Islet precursor cell (in vitro differentiated cells): ENCODE data around the gene SH3PXD2A.
A peak's percentile ranks its signal among the peaks of the same experiment; 100 is the strongest.
"Not testable (repeated sequence)": the region's sequence is repeated elsewhere in the genome, so short reads cannot be mapped to it uniquely, and the experiment has no call there.

ENCODE experiments used
- DNase-seq: peaks from one replicate; pipeline ENCODE4 v3.0.0-alpha.2; 2018

Gene SH3PXD2A

DNA sequence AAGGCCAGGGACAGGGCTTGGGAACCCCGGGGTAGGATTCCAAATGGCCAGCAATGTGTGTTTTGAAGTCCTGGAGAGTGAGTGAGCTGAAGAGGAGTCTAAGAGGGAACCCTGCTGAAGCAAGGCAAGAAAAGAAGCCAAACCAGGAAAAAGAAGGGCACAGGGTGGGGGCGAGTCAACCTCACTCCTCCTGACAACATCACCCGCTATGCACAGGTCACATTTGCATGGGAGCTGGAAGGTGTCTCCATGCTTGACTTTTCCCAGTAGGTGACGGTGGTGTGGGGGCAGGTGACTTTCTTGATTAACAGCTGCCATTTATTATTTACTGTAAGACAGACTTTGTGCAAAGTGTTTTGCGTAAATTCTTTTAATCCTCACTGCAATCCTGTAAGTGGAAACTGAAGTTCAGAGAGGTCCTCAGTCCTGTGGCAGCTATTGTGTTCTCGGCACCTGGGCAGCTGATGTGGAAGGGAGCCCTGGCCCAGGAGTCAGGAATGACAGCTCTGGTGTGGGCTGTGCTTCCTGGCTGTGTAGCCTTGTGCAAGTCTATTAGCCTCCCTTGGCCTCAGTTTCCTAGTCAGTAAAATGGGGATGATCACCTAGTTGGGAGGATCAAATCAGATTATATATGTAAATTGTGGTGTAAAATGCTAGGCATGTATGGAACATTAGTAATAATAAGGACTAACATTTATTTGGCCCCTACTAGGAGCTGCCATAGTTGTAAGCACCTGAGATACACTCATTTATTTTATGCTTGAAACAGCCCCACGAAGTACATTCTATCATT is 90.9 kb downstream of the SH3PXD2A start:
- no peak for DNase-seq

DNA sequence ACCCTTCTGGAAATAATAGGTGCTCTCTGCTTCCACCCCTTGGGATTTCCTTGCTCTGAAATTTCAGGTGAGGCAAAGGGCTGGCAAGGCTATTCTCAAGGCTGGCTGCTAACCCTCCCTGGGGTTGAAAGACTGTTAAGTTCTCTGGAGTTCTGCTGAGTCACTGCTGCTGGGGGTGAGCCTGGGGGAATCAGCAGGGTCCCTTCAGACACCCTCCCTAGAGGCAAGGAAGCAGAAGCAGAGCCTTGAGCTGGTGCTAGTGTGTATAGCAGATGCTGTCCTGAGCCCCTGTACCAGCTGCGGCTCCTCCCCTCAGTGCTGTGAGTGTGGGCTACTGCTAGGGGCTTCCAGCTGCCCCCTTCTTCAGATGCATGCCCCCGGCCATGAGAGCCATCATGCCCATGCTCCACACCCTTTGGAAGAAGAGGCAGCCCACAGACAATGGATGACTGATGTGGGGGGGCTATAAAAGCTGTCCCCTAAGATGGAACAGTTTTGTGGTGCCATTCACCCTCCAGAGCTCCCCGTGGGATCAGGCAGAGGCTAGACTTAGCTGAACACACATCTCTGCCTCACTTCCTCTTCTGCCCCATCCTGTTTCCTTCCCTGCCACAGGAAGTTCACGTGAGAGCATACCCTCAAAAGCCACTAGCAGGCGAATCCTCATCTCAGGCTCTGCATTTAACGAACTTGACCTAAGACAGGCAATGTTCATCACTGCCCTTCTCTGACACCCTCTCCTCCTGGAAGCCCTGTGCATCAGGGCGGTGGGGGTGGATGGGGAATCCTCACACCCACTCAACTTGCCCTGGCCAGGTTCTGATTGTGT is 91.8 kb downstream of the SH3PXD2A start:
- DNase-seq: peak; percentile 79

DNA sequence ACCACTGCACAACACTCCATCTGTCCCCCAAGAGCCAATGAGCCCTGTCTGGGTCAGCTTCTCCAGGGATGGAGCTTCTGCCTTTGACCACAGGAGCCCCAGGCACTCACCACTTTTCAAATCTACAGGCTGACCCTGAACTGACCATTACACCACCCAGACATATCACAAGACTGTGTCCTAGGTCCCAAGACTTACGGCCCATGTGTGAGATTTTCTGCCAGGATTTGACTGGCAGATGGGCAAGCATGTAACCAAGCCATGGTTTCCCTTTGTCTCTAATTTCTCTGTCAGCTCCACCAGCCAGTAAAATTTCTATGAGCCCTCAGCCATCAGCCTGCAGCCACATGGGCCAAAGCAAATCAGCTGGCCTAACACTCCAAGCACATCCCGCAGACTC is 92.5 kb downstream of the SH3PXD2A start:
- DNase-seq: no peak

DNA sequence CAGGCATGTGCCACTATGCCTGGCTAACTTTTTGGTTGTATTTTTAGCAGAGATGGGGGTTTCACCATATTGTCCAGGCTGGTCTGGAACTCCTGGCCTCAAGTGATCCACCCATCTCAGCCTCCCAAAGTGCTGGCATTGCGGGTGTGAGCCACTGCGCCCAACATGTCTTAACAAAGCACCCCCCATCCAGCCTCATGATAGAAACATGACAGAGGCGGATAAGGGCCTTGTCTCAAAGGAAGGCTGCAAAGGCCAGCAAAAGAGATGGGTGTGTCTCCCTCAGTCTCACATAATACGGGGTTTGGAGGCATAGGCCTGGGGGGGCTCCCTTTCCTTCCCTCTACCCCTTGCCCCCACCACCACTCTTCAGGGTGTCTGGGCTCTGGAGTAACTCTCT is 93.2 kb downstream of the SH3PXD2A start:
- no peak for DNase-seq

DNA sequence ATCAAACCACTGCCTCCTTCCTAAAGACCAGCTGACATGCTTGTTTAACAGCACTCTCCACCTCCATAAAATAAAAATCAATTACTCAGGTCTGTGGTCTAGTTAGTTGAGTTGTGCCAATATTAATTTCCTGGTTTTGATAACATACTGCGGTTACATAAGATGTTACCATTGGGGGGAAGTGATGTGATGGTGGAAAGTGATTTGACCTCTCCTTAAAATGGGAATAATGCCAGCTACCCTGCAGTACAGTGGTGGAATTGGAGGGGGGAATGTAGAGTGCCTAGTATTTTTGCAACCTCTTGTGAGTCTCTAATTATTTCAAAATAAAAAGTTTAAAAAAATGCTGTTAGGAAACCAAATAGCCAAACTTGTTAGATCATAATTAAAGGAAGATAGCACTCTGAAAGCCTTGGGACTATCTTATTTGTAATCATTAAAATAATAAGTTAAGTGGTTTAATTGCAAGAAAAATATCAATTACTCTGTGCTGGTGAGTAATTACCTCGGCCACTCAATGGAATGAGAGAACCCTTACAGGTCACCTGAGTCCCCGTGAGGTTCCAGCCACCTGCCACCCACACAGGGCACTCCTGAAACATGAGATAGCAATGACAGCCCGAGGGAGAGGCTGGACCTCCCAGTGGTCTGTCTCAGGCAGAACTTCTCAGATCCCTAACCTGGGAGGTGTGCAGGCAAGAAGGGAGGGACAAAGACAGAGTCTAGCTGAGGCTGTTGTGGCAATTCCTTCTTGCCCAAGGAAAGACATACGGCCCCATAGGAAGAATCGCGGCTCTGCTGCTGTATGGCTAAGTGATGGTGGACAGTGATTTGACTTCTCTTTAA is 94.1 kb downstream of the SH3PXD2A start:
- DNase-seq: no peak

DNA sequence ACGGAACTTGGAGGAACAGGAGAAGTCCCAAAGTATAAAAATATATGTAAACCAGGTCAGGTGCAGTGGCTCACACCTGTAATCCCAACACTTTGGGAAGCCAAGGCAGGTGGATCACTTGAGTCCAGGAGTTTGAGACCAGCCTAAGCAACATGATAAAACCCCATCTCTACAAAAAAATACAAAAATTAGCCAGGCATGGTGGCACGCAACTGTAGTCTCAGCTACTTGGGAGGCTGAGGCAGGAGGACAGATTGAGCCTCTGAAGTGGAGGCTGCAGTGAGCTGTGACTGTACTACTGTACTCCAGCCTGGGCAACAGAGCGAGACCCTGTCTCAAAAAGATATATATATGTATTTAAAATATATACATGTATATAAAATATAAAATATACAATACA is 95.1 kb downstream of the SH3PXD2A start:
- not testable (repeated sequence) for DNase-seq

DNA sequence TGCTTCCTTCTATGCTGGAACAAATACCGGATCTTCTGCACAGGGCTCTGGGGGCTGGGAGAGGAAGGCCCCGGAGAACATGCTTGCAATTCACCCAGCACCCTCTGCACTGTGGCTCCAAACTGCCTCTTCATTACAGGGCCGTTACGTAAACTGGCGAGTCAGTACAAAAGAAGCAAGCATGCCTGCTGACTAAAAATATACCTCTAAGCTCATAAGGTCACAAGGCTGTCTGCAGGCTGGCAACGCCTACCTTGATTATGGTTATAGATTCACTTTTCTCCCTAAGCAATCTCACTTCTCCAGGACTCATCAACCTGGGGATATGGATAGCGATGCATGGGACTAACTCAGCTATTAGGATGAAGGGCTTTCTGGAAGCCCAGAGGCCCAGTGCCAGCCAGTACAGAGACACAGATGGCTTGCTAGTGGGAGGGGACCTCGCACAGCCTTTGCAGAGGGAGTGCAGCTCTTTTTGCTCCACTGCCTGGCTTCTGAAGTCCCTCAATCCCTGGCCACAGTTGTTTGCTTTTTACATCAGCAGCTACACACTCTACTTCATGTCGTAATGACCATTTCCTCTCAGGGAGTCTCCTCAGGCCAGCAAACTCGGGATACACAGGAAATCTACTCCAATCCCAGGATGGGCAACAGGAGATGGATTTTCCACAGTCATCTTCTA is 96.1 kb downstream of the SH3PXD2A start:
- DNase-seq: no peak

DNA sequence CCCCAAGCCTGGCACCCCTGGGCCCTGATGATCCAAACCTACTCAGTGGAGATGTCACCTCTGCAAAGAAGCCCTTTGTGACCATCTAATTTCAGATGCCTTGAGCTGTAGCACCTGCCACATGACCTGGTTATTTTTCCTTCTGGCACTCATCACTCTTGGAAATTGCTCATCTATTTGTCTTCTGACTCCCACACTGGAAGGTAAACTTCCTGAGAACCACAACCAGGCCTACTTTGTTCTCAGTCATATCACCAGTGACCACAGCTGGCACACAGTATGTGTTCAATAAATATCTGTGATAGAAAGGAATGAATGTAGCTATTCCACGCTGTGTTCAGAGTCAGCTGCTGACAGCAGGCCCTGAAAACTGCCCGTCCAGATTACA is 97.1 kb downstream of the SH3PXD2A start:
- DNase-seq: no peak

DNA sequence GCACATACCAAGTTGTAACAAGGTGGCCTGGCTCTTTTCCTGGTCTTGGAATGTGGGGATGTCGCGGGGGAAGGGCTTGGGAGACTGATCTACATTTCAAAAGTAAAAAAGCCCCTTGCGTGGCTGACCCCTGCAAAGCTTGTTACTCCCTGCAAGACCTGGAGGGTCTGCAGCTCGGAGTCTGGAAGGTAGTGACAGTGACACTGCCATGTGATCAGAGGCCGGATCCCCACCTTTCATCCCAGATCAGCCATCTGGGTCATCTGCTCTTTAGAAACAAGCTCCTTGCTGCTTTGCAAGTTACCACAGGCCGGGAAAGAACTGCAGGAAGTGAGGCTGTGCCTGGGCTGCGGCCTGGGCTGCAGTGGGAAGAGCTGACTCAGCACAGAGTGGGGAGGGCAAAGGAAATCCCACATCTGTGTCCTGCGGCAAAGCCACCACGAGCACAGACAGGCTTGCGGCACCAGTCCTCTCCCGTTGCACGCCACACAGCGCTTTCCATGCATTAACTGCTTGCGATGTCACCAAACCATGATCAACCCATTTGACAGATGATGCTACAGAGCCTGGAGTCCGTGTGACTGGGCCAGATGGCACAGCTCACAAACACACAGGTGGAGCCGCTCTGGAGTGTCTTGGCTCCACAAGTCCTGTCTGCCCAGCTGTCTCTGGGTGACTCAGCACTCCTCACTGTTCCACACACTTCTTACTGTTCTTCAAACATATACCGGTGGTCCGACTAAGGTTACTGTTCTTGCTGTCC is 97.7 kb downstream of the SH3PXD2A start:
- peak; percentile 88 for DNase-seq

DNA sequence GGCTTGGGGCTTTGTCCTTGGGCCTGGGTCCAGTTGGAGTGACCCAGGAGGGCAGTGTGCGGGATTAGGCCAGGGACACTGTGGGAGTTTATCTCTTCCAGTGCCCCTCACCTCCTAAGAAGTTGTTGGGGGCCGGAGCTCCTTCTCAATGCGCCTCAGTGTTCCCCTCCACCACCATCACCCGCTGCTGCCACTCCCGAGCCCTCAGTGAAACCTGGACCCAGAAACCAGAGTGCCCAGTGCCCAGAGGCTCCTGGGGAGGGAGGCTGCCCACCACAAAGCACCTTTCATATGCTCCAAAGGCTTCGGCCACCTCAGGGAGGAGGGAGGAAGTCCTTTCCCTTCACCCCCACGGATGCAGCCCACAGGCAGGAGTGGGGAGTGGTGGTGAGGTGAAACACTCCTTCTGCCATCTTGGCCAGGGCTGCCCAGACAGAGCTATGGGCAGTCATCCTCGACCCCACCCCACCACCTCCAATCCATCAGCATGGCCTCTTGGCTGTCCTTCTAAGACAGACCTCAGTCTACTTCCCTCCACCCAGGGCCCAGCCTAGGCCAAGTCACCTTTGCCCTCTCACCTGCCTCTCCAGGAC is 99.0 kb downstream of the SH3PXD2A start:
- DNase-seq: no peak

DNA sequence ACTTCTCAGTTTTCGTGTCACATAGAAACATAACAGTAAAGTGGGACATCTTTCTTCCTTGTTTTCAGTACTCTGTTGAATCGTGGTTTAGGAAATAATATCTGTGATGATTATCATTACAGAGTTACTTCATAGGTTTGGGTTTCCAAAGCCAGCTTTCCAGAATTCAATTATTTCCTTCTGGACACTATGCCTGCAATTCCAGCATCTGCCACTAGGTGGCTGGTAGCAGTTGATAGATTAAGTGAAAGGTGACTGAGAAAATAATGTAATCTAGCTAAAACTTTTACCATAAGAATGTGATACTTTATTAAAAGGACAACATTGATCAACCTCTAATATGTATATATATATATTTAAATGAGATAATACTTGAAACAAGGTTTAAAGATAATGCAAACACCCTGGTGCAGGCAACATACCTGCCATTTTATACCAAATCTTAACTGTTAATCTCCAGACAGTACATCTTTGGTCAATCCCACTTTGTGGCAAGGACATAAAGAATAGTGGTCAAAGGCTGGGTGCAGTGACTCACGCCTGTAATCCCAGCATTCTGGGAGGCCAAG is 102.6 kb downstream of the SH3PXD2A start:
- no peak for DNase-seq

DNA sequence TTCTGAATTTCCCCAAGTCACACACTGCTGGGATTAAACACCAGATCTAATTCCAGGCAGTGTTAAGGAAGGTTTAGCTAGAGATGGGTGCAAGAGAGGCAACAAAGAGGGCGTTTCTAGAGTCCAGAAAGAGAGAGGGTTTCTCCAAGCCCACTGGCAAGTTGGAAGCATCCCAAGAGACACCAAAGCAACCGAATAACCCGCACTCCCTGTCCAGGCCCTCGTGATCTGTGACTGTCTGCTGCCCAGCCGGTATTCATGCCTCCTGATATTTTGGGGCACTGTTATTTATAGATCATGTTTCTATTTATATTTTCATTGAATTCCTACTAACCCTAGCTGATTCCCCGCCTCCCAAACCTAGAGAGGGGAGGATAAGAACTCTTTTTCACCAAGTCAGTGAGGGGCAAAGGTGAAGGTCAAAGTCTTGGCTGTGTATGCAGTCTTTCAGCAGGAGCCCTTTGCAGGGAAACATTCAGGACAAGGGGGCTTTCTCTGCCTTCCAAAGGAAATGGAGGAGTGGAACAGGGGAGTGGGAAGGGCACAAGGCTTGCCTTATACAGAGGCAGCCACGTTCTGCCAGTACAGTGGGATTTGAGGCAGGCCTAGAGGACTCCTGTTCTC is 103.6 kb downstream of the SH3PXD2A start:
- no peak for DNase-seq

DNA sequence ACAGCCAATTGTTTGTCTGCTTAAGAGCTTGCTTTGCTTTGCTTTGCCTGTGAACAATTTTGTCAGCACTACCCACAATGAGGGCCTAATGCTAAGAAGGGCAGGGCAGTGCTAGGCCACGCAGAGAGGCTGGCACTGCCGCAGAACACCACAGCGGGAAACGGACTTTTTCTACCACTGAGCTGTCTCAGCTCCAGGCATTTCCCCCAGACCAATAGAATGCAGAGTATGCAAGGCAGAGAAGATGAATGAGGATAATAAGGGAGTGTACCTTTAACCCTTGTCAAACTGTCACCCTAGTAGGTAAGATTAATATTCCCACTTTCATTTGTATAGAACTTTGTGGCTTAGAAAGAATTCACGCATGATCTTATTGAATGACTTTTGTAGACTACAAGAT is 104.5 kb downstream of the SH3PXD2A start:
- no peak for DNase-seq

DNA sequence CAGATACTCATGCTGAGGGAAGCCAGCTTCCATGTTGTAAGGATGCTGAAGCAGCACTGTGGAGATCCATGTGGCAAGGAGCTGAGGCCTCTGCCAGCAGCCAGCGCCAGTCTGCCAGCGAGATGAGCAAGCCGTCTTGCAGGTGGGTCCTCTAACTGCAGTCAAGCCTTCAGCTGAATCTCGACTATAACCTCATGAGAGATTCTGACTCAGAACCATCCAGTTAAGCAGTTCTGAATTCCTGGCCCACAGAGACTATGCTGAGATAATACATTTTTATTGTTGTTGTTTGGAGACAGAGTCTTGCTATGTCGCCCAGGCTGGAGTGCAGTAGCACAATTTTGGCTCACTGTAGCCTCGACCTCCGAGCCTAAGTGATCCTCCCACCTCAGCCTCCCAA is 105.6 kb downstream of the SH3PXD2A start:
- no peak for DNase-seq

DNA sequence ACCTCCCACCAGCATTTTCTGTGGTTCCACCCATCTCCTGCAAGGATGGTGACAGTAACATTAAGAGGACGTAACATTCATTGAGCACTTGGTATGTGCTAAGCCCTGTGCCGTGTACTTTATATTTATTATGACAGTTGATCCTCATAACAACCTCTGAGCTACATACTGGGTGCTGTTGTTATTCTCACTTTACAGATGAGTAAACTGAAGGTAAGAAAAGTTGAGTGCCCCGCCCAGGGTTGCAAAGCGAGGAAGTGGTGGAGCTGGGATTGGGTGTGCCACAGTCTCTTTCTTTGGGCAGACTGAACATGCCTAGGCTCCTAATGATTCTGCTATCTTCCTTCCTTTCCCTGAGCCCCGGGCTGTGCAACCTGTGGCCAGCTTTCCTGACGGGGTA is 107.4 kb downstream of the SH3PXD2A start:
- DNase-seq: no peak

DNA sequence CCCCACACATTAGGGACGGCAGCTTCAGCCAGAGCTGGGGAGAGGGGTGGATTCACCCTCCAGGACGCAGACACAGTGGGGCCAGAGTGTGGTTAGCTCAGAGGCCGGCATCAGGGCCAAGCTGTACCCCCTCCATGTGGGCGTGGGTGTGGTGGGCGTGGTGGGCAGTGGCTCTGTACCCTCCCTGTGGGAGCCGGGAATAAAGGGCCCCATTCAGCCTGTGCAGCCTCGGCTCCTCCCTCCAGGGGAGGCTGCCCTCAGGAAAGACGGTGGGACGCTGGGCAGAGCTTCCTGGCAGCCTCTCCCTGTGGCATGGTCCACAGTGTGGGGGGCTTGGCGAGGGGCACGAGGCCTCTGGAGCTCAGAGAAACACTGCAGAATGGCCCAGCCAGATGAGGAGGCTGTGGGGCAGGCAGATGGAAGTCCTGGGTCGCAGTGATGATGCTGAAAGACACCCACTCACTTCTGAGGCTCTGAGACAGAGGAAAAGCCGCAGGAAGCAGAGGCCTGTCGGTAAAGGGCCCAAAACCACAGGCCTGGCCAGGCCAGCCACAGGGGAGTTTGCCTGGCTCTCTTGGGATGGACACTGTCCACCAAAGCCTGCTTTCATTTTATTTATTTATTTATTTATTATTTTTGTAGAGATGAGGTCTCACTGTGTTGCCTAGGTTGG is 108.0 kb downstream of the SH3PXD2A start:
- no peak for DNase-seq

DNA sequence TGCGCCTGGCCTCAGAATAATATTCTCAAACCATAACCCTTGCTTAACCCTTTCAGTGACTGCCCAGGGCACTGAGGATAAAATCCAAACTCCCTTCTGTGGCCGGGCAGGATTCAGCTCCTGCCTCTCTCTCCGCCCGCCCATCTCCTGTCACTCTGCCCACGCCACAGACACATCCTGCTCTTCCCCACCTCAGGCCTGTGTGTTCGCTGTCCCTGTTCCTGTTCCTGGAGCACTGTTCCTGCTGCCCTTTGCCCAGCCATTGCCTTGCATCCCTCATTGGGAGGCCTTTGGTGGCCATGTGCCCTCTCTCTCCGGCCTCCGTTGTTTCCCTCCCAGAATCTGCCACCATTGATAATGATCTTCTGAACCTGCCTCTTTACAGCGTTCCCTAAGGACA is 108.8 kb downstream of the SH3PXD2A start:
- DNase-seq: no peak

DNA sequence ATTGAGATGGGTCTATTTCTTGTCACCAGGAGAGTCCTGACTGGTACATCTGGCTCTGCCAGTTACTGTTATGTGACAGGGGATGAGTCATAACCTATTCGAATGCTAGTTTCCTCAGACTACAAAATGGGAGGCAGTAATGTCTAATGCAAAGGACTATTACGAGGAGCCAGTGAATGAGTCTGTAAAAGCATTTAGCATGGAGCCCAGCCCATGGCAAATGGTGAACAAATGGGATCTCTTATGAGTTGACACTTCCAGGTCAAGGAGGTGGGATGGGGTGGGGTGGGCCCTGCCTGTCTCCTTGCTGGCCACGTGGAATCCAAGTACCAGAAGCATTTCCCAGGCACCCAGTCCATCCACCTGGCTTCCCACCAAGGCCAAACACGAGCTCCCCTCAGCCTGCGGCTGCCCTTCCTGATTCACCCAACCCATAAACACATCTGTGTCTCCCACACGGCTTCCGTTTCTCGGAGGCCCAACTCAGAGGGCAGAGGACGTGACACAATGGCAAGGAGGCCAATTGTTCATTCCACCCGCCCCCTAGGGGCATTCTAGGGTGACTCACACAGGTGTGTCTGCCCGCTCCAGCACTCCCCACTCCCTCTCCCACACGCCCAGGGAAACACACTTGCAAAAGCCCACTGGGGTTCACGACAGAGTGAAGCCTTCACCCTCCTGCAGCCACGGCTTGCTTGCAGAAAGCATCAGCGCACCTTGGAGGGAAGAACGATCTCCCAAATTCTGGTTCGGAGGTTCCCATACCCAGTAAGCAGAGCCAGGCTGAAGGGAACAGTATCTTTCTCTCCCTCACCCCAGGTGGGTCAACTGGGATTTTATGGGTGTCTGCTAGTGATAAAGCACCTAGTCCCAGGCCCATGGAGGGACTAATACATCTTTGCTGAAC is 109.8 kb downstream of the SH3PXD2A start:
- peak; percentile 85 for DNase-seq

DNA sequence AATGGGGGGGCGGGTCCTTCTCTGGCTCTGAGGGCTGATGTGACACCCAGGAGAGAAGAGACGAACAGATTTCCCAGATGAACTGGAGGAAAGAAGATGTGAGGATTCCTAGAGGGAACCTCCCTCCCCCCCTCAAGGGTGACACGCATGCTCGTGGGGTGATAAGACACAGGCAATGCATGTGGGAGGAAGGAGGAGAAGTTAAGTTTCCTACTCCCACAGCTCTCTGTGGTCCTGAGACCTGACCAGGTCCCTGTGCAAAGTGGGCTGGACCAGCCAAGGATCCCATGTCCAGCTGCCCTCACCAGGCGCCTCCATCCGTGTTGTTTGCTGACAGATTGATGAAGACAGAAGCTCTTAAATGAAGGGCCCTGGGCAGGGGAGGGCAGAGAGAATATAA is 112.6 kb downstream of the SH3PXD2A start:
- no peak for DNase-seq
